ENCODE data around the gene MID1. TPM values are rescaled to one million over a fixed set of nuclear protein-coding genes. Genes with fewer than 3 reads are reported as not detected.

MID1 gene
- polyA plus RNA-seq, 3 donors: 0.05 to 0.10 TPM; not detected in 1

- no peaks in the 10 kb centered on the region for H3K79me2 ChIP-seq (ENCODE audit: insufficient read depth, low read length)
- H3K9ac ChIP-seq (ENCODE audit: insufficient read depth, low read length, poor library complexity, severe bottlenecking): no peak overlapping the region
- no peak overlapping the region for H3K27ac ChIP-seq (ENCODE audit: low read depth in 1 of 2, low read length in 2 of 2)
- H3K36me3 Mint-ChIP-seq: peaks cover 0 to 5% of the 10 kb centered on the region in 2 donors
- 80% methylated on average over 1 of the region's 10 CpGs for WGBS (ENCODE audit: insufficient coverage)
- peaks cover 7 to 13% of the 10 kb centered on the region in 2 donors for H3K4me1 ChIP-seq (ENCODE audit: control insufficient read depth in 1 of 2, insufficient read depth in 2 of 2, low read length in 2 of 2)
- peak overlapping the region in 1 of 2 donors; percentile 28 for H3K4me3 Mint-ChIP-seq
- H3K4me3 ChIP-seq (replicated peaks in 1 of 3; ENCODE audit: low read depth in 2 of 3, low read length in 3 of 3): no peak overlapping the region
- TF ChIP-seq CTCF (IDR thresholded peaks at IDR 0.05): no peak
- no peaks in the 10 kb centered on the region for H3K36me3 ChIP-seq (replicated peaks in 1 of 2; ENCODE audit: control insufficient read depth in 1 of 2, insufficient read depth in 2 of 2, low read length in 2 of 2)
- H3K4me1 Mint-ChIP-seq: peaks cover 19% of the 10 kb centered on the region
- H3K27me3 Mint-ChIP-seq (ENCODE audit: low read depth in 3 of 3): peaks cover 38 to 51% (median 49%) of the 10 kb centered on the region in 3 donors
- no peak overlapping the region for H2AFZ ChIP-seq (ENCODE audit: insufficient read depth, low read depth, low read length, poor library complexity, severe bottlenecking)
- no peak overlapping the region for H3K27ac Mint-ChIP-seq
- intact Hi-C loops (cut with micrococcal nuclease): loop anchor here in 1 of 2 donors (10.0 kb wide), 1 partner anchor 433 kb away; no protein-coding TSS in a partner anchor
- peaks cover 0 to 7% (median 2%) of the 10 kb centered on the region in 7 donors for H3K9me3 Mint-ChIP-seq
- no peak overlapping the region for H3K4me2 ChIP-seq (replicated peaks; ENCODE audit: extremely low read depth, low read length, poor library complexity, severe bottlenecking)
- no peaks in the 10 kb centered on the region for H3K9me3 ChIP-seq (replicated peaks in 1 of 2; ENCODE audit: control insufficient read depth in 1 of 2, insufficient read depth in 1 of 2, low read length in 2 of 2)
- H3K27me3 ChIP-seq (ENCODE audit: control insufficient read depth in 2 of 2, insufficient read depth in 2 of 2, low read length in 2 of 2): peaks cover 57 to 68% of the 10 kb centered on the region in 2 donors
- DNase-seq: no peak
- no peaks in the 10 kb centered on the region for H4K20me1 ChIP-seq (ENCODE audit: insufficient read depth, low read length)
These were observed 3.0 kb downstream of the MID1 start for GRCh38 chrX:10617186-10617998.

GRCh38 chrX:10615931-10616774 is 4.2 kb downstream of the MID1 start:
- H3K9me3 Mint-ChIP-seq: peaks cover 0 to 7% (median 2%) of the 10 kb centered on the region in 7 donors
- intact Hi-C loops (cut with micrococcal nuclease): loop anchor here in 1 of 2 donors (10.0 kb wide), 1 partner anchor 431 kb away; no protein-coding TSS in a partner anchor
- H4K20me1 ChIP-seq (ENCODE audit: insufficient read depth, low read length): no peaks in the 10 kb centered on the region
- peaks cover 7 to 13% of the 10 kb centered on the region in 2 donors for H3K4me1 ChIP-seq (ENCODE audit: control insufficient read depth in 1 of 2, insufficient read depth in 2 of 2, low read length in 2 of 2)
- H3K27ac Mint-ChIP-seq: no peak overlapping the region
- H3K79me2 ChIP-seq (ENCODE audit: insufficient read depth, low read length): no peaks in the 10 kb centered on the region
- peaks cover 19% of the 10 kb centered on the region for H3K4me1 Mint-ChIP-seq
- 40% methylated on average over 1 of the region's 14 CpGs for WGBS (ENCODE audit: insufficient coverage)
- H3K4me3 Mint-ChIP-seq: no peak overlapping the region
- peaks cover 0 to 5% of the 10 kb centered on the region in 2 donors for H3K36me3 Mint-ChIP-seq
- peak in 2 of 3 donors; percentile 1 to 10 for DNase-seq
- TF ChIP-seq CTCF (IDR thresholded peaks at IDR 0.05): peak; percentile 36
- H3K36me3 ChIP-seq (replicated peaks in 1 of 2; ENCODE audit: control insufficient read depth in 1 of 2, insufficient read depth in 2 of 2, low read length in 2 of 2): no peaks in the 10 kb centered on the region
- peaks cover 34 to 39% (median 39%) of the 10 kb centered on the region in 3 donors for H3K27me3 Mint-ChIP-seq (ENCODE audit: low read depth in 3 of 3)
- H3K27ac ChIP-seq (ENCODE audit: low read depth in 1 of 2, low read length in 2 of 2): no peak overlapping the region
- H3K27me3 ChIP-seq (ENCODE audit: control insufficient read depth in 2 of 2, insufficient read depth in 2 of 2, low read length in 2 of 2): peaks cover 50 to 56% of the 10 kb centered on the region in 2 donors
- no peaks in the 10 kb centered on the region for H3K9me3 ChIP-seq (replicated peaks in 1 of 2; ENCODE audit: control insufficient read depth in 1 of 2, insufficient read depth in 1 of 2, low read length in 2 of 2)
- H2AFZ ChIP-seq (ENCODE audit: insufficient read depth, low read depth, low read length, poor library complexity, severe bottlenecking): no peak overlapping the region
- no peak overlapping the region for H3K9ac ChIP-seq (ENCODE audit: insufficient read depth, low read length, poor library complexity, severe bottlenecking)
- H3K4me2 ChIP-seq (replicated peaks; ENCODE audit: extremely low read depth, low read length, poor library complexity, severe bottlenecking): no peak overlapping the region
- H3K4me3 ChIP-seq (replicated peaks in 1 of 3; ENCODE audit: low read depth in 2 of 3, low read length in 3 of 3): no peak overlapping the region
